GM23338 (cell line): Measurements from ENCODE around the gene RNU6-9. TPM values are rescaled to one million over a fixed set of nuclear protein-coding genes. Genes with fewer than 3 reads are reported as not detected.

ENCODE experiments used
- ATAC-seq: fragments of 200-7000 bp; cut with Tn5 transposase; 3 replicates; pipeline ENCODE4 v1.9.1; 2020
- DNase-seq: peaks from one replicate; pipeline ENCODE4 v3.0.0-alpha.2; 2015; ENCODE audit warnings: low spot score
- H2AFZ ChIP-seq: fragments of 200-600 bp; sonication (generic); 2 replicates; pipeline ENCODE4 v1.8.0; 2016; ENCODE audit warnings: antibody characterized with exemption, mild to moderate bottlenecking, moderate library complexity
- H3F3A ChIP-seq: fragments of 200-600 bp; sonication (generic); replicated peaks from 2 replicates; pipeline ENCODE4 v1.8.0; 2017; ENCODE audit warnings: antibody characterized with exemption, mixed run types, low read depth
- H3K27ac ChIP-seq: fragments of 200-600 bp; sonication (generic); 2 replicates; pipeline ENCODE4 v1.6.1; 2016; ENCODE audit warnings: low read depth
- H3K27me3 ChIP-seq: fragments of 200-600 bp; sonication (generic); 2 replicates; pipeline ENCODE4 v1.8.0; 2016; ENCODE audit warnings: mild to moderate bottlenecking, mixed run types, moderate library complexity; ENCODE audit not compliant: insufficient read depth
- H3K36me3 ChIP-seq: fragments of 200-600 bp; sonication (generic); 2 replicates; pipeline ENCODE4 v1.8.0; 2016; ENCODE audit warnings: mild to moderate bottlenecking; ENCODE audit not compliant: insufficient read depth
- H3K4me1 ChIP-seq: fragments of 200-600 bp; sonication (generic); 2 replicates; pipeline ENCODE4 v1.8.0; 2016; ENCODE audit warnings: mild to moderate bottlenecking, moderate library complexity; ENCODE audit not compliant: insufficient read depth
- H3K4me2 ChIP-seq: fragments of 200-600 bp; sonication (generic); 2 replicates; pipeline ENCODE4 v1.7.1; 2017; ENCODE audit warnings: mixed run types
- H3K4me3 ChIP-seq: fragments of 200-600 bp; sonication (generic); 2 replicates; pipeline ENCODE4 v1.6.1; 2016; ENCODE audit warnings: mixed run types
- H3K79me2 ChIP-seq: fragments of 200-600 bp; sonication (generic); replicated peaks from 2 replicates; pipeline ENCODE4 v1.8.0; 2017; ENCODE audit warnings: mild to moderate bottlenecking; ENCODE audit not compliant: insufficient read depth
- H3K9me2 ChIP-seq: fragments of 200-600 bp; sonication (generic); 2 replicates; pipeline ENCODE4 v1.8.0; 2017; ENCODE audit not compliant: insufficient read depth
- H4K20me1 ChIP-seq: fragments of 200-600 bp; sonication (generic); replicated peaks from 2 replicates; pipeline ENCODE4 v1.8.0; 2017; ENCODE audit warnings: mild to moderate bottlenecking; ENCODE audit not compliant: insufficient read depth
- H3K27ac Mint-ChIP-seq: 2 replicates; pipeline ENCODE4 v1.8.0; 2020; ENCODE audit warnings: inconsistent platforms, mild to moderate bottlenecking, moderate library complexity, mixed read lengths
- H3K27me3 Mint-ChIP-seq: 3 replicates; pipeline ENCODE4 v1.8.0; 2022; ENCODE audit warnings: low read depth, mild to moderate bottlenecking, moderate library complexity, mixed read lengths, inconsistent platforms; ENCODE audit not compliant: insufficient read depth, poor library complexity
- H3K36me3 Mint-ChIP-seq: 3 replicates; pipeline ENCODE4 v1.8.0; 2021; ENCODE audit warnings: low read depth, mild to moderate bottlenecking, inconsistent platforms, moderate library complexity, mixed read lengths
- H3K4me1 Mint-ChIP-seq: 3 replicates; pipeline ENCODE4 v1.8.0; 2020; ENCODE audit warnings: mild to moderate bottlenecking, inconsistent platforms, mixed read lengths
- H3K4me3 Mint-ChIP-seq: 3 replicates; pipeline ENCODE4 v1.8.0; 2021; ENCODE audit warnings: moderate library complexity, mild to moderate bottlenecking, inconsistent platforms, mixed read lengths
- H3K9me3 Mint-ChIP-seq: 3 replicates; pipeline ENCODE4 v1.8.0; 2020; ENCODE audit warnings: moderate library complexity, mild to moderate bottlenecking, inconsistent platforms, mixed read lengths
- CREB1 ChIP-seq: fragments of 250-450 bp; sonication (Bioruptor Pico); IDR thresholded peaks from 2 replicates; pipeline ENCODE4 v1.5.0; 2020; ENCODE audit warnings: low read depth, mild to moderate bottlenecking, moderate library complexity
- EZH2phosphoT487 ChIP-seq: fragments of 200-600 bp; sonication (generic); IDR thresholded peaks from one replicate; pipeline ENCODE4 v1.8.1; 2018; ENCODE audit warnings: antibody characterized with exemption; ENCODE audit not compliant: unreplicated experiment
- JUNB ChIP-seq: IDR thresholded peaks from one replicate; pipeline ENCODE4 v1.6.1; 2016; ENCODE audit warnings: antibody characterized with exemption; ENCODE audit not compliant: unreplicated experiment
- POLR2AphosphoS5 ChIP-seq: IDR thresholded peaks from 2 replicates; pipeline ENCODE4 v1.6.1; 2016; ENCODE audit warnings: antibody characterized with exemption, low read depth
- ZNF114 ChIP-seq: fragments of 250-450 bp; sonication (Bioruptor Pico); IDR thresholded peaks from 2 replicates; pipeline ENCODE4 v1.5.0; 2020; ENCODE audit warnings: mild to moderate bottlenecking, moderate library complexity
- ZNF331 ChIP-seq: fragments of 250-450 bp; sonication (Bioruptor Pico); IDR thresholded peaks from 2 replicates; pipeline ENCODE4 v1.5.0; 2020; ENCODE audit warnings: low read depth, mild to moderate bottlenecking, moderate library complexity
- polyA plus RNA-seq: library from polyadenylated mRNA; unstranded; fragments of >200 nt; fragmentation: Nextera tagmentation; extraction: Ambion mirVana; gene quantifications from 2 replicates; pipeline ENCODE4 v1.2.1, GENCODE V29; 2016
- total RNA-seq: library from RNA; depleted of rRNA; stranded (reverse); fragments of >200 nt; shearing (Covaris generic); gene quantifications from 2 replicates; pipeline ENCODE4 v1.2.3, GENCODE V29; 2014
- TF ChIP-seq, protein P1 (sequence below), 2 experiments: fragments of 200-600 bp in 1 of 2; sonication (generic) in 1 of 2; conservative IDR thresholded peaks; 2 replicates each; pipeline versions ENCODE4 v1.5.1 to v1.6.1; 2016 to 2017; ENCODE audit warnings: antibody characterized with exemption in 2 of 2, low read depth in 2 of 2, mild to moderate bottlenecking in 2 of 2, moderate library complexity in 1 of 2
- TF ChIP-seq, protein P2 (sequence below): IDR thresholded peaks from one replicate; pipeline ENCODE4 v1.6.1; 2018; ENCODE audit warnings: antibody characterized with exemption; ENCODE audit not compliant: unreplicated experiment
- TF ChIP-seq, protein P3 (sequence below): IDR thresholded peaks from 2 replicates; pipeline ENCODE4 v1.6.1; 2016; ENCODE audit warnings: antibody characterized with exemption

The RNU6-9 gene
- total and polyA plus RNA-seq, 2 experiments from 2014 or later: not detected

DNA sequence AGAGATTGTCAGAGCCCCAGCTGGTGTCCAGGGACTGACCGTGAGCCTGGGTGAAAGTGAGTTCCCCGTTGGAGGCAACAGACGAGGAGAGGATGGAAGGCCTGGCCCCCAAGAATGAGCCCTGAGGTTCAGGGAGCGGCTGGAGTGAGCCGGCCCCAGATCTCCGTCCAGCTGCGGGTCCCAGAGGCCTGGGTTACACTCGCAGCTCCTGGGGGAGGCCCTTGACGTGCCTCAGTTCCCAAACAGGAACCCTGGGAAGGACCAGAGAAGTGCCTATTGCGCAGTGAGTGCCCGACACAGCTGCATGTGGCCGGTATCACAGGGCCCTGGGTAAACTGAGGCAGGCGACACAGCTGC, 42.3 kb upstream of the RNU6-9 start:
- Histone ChIP-seq H3K4me1 (no peaks in the 10 kb centered on the region), H3K27me3 (no peaks in the 10 kb centered on the region), H3K79me2 (no peaks in the 10 kb centered on the region), H4K20me1 (no peaks in the 10 kb centered on the region; the same call in 1 of the 2 replicates), H3K4me2 (no peak overlapping the region), H3F3A (peaks cover 10% of the 10 kb centered on the region; the same call in 1 of the 2 replicates), H3K4me3 (no peak overlapping the region), H3K27ac (no peak overlapping the region), H2AFZ (no peak overlapping the region; the same call in 1 of the 2 replicates), H3K36me3 (no peaks in the 10 kb centered on the region), H3K9me2 (no peaks in the 10 kb centered on the region)
- DNase-seq: no peak
- no peak overlapping the region for H3K27ac Mint-ChIP-seq
- no peaks in the 10 kb centered on the region for H3K9me3 Mint-ChIP-seq
- peaks cover 6% of the 10 kb centered on the region for H3K27me3 Mint-ChIP-seq
- H3K36me3 Mint-ChIP-seq: no peaks in the 10 kb centered on the region
- peaks cover 2% of the 10 kb centered on the region; the same call in 1 of the 3 replicates for H3K4me1 Mint-ChIP-seq
- H3K4me3 Mint-ChIP-seq: no peak overlapping the region
- TF ChIP-seq JUNB: no peak
- TF ChIP-seq POLR2AphosphoS5: no peak
- TF ChIP-seq EZH2phosphoT487: no peak
- TF ChIP-seq, protein P1, sequence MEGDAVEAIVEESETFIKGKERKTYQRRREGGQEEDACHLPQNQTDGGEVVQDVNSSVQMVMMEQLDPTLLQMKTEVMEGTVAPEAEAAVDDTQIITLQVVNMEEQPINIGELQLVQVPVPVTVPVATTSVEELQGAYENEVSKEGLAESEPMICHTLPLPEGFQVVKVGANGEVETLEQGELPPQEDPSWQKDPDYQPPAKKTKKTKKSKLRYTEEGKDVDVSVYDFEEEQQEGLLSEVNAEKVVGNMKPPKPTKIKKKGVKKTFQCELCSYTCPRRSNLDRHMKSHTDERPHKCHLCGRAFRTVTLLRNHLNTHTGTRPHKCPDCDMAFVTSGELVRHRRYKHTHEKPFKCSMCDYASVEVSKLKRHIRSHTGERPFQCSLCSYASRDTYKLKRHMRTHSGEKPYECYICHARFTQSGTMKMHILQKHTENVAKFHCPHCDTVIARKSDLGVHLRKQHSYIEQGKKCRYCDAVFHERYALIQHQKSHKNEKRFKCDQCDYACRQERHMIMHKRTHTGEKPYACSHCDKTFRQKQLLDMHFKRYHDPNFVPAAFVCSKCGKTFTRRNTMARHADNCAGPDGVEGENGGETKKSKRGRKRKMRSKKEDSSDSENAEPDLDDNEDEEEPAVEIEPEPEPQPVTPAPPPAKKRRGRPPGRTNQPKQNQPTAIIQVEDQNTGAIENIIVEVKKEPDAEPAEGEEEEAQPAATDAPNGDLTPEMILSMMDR (conservative IDR thresholded peaks at IDR 0.05; ENCODE audit: low read depth in 2 of 2): no peak
- TF ChIP-seq, protein P2, sequence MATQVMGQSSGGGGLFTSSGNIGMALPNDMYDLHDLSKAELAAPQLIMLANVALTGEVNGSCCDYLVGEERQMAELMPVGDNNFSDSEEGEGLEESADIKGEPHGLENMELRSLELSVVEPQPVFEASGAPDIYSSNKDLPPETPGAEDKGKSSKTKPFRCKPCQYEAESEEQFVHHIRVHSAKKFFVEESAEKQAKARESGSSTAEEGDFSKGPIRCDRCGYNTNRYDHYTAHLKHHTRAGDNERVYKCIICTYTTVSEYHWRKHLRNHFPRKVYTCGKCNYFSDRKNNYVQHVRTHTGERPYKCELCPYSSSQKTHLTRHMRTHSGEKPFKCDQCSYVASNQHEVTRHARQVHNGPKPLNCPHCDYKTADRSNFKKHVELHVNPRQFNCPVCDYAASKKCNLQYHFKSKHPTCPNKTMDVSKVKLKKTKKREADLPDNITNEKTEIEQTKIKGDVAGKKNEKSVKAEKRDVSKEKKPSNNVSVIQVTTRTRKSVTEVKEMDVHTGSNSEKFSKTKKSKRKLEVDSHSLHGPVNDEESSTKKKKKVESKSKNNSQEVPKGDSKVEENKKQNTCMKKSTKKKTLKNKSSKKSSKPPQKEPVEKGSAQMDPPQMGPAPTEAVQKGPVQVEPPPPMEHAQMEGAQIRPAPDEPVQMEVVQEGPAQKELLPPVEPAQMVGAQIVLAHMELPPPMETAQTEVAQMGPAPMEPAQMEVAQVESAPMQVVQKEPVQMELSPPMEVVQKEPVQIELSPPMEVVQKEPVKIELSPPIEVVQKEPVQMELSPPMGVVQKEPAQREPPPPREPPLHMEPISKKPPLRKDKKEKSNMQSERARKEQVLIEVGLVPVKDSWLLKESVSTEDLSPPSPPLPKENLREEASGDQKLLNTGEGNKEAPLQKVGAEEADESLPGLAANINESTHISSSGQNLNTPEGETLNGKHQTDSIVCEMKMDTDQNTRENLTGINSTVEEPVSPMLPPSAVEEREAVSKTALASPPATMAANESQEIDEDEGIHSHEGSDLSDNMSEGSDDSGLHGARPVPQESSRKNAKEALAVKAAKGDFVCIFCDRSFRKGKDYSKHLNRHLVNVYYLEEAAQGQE: no peak
- ATAC-seq: no peak

DNA sequence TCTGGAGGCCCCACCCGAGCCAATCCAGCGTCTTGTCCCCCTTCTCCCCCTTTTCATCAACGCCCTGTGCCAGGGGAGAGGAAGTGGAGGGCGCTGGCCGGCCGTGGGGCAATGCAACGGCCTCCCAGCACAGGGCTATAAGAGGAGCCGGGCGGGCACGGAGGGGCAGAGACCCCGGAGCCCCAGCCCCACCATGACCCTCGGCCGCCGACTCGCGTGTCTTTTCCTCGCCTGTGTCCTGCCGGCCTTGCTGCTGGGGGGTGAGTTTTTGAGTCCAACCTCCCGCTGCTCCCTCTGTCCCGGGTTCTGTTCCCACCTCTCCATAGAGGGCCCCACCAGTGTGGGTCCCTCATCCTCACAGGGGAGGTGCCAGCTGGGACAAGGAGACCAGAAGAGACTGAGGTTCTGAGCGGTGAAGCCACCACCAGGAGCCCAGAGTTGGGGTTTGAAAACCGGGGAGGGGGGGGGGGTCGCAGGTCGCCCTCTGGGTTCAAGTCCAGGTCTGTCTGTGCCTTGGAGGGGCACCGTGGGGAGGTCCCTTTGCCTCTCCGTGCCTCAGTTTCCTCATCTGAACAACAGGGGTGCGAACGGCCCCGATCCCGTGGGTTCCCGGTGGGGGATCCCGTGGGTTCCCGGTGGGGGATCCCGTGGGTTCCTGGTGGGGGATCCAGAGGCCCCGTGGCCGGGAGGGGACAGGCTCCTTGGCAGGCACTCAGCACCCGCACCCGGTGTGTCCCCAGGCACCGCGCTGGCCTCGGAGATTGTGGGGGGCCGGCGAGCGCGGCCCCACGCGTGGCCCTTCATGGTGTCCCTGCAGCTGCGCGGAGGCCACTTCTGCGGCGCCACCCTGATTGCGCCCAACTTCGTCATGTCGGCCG, 40.9 kb upstream of the RNU6-9 start, which contains the start of gene ELANE:
Gene ELANE (plus strand): TSS at position 168 of the 878 bp plus-strand sequence. CDS start 26 bp downstream, at position 194.
- H3K79me2 ChIP-seq: no peaks in the 10 kb centered on the region
- H4K20me1 ChIP-seq: no peaks in the 10 kb centered on the region; the same call in 1 of the 2 replicates
- no peaks in the 10 kb centered on the region for H3K27me3 ChIP-seq
- H3K36me3 ChIP-seq: no peaks in the 10 kb centered on the region
- H3F3A ChIP-seq: peaks cover 10% of the 10 kb centered on the region; the same call in 1 of the 2 replicates
- ATAC-seq: no peak
- peaks cover 6% of the 10 kb centered on the region for H3K27me3 Mint-ChIP-seq
- H3K4me1 Mint-ChIP-seq: peaks cover under 1% of the 10 kb centered on the region; the same call in 1 of the 3 replicates
- no peak within 1 kb of the TSS for H3K27ac Mint-ChIP-seq
- H3K4me3 ChIP-seq: no peak within 1 kb of the TSS
- H3K27ac ChIP-seq: no peak within 1 kb of the TSS
- TF ChIP-seq, protein P2: no peak
- TF ChIP-seq, protein P1 (conservative IDR thresholded peaks at IDR 0.05; ENCODE audit: low read depth in 2 of 2): no peak
- TF ChIP-seq ZNF114 (CRISPR knock-in tag): no peak
- no peak for TF ChIP-seq CREB1 (CRISPR knock-in tag)
- TF ChIP-seq ZNF331 (CRISPR knock-in tag): no peak
- TF ChIP-seq, protein P3, sequence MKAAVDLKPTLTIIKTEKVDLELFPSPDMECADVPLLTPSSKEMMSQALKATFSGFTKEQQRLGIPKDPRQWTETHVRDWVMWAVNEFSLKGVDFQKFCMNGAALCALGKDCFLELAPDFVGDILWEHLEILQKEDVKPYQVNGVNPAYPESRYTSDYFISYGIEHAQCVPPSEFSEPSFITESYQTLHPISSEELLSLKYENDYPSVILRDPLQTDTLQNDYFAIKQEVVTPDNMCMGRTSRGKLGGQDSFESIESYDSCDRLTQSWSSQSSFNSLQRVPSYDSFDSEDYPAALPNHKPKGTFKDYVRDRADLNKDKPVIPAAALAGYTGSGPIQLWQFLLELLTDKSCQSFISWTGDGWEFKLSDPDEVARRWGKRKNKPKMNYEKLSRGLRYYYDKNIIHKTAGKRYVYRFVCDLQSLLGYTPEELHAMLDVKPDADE: no peak
- H3K9me2 ChIP-seq: no peaks in the 10 kb centered on the region
- H2AFZ ChIP-seq: no peak within 1 kb of the TSS
- H3K4me2 ChIP-seq: no peak within 1 kb of the TSS
- H3K36me3 Mint-ChIP-seq: no peaks in the 10 kb centered on the region
- no peaks in the 10 kb centered on the region for H3K4me1 ChIP-seq
- H3K4me3 Mint-ChIP-seq: no peak within 1 kb of the TSS
- DNase-seq: no peak
- H3K9me3 Mint-ChIP-seq: no peaks in the 10 kb centered on the region
